ENCODE results near the gene ACVRL1. TPM values are rescaled to one million over a fixed set of nuclear protein-coding genes. Genes with fewer than 3 reads are reported as not detected.

The ACVRL1 gene
- total and polyA plus RNA-seq, 2 experiments from 2014 or later, result 1.4 to 4.6 TPM

GRCh38 chr12:51949342-51950030 lies 42.2 kb downstream of the ACVRL1 start:
- no peaks in the 10 kb centered on the region for H3K27me3 ChIP-seq
- no peak overlapping the region for H3K4me2 ChIP-seq
- no peaks in the 10 kb centered on the region for H3K36me3 ChIP-seq (replicated peaks; ENCODE audit: insufficient read depth, low read depth)
- H3K4me1 ChIP-seq (ENCODE audit: insufficient read depth), result peaks cover 12% of the 10 kb centered on the region
- no peak overlapping the region for H3K4me3 ChIP-seq
- no peak overlapping the region for H2AFZ ChIP-seq
- DNase-seq (ENCODE audit: low spot score), result no peak
- H3K79me2 ChIP-seq, result peaks cover 28% of the 10 kb centered on the region
- H3K9me3 ChIP-seq (ENCODE audit: low read depth), result no peaks in the 10 kb centered on the region
- H3K27ac ChIP-seq, result no peak overlapping the region
- whole genome bisulfite sequencing (ENCODE audit: low lambda C conversion rate, missing lambda C conversion rate), result 75% methylated on average over 6 of the region's 6 CpGs
- no peak for TF ChIP-seq EZH2phosphoT487 (IDR thresholded peaks at IDR 0.05; ENCODE audit: low read depth, severe bottlenecking, unreplicated experiment)
- no peak for TF ChIP-seq CTCF (IDR thresholded peaks at IDR 0.05; ENCODE audit: poor library complexity)
- TF ChIP-seq EZH2 (IDR thresholded peaks at IDR 0.05; ENCODE audit: borderline replicate concordance), result no peak
- no peaks in the 10 kb centered on the region for H3K9me2 ChIP-seq (replicated peaks; ENCODE audit: insufficient read depth)
- H4K20me1 ChIP-seq (ENCODE audit: insufficient read depth, poor library complexity, severe bottlenecking), result no peaks in the 10 kb centered on the region

- Histone ChIP-seq H3K27me3 (no peaks in the 10 kb centered on the region), H4K20me1 (ENCODE audit: insufficient read depth, poor library complexity, severe bottlenecking) (no peaks in the 10 kb centered on the region), H3K36me3 (replicated peaks; ENCODE audit: insufficient read depth, low read depth) (no peaks in the 10 kb centered on the region), H3K79me2 (peaks cover 40% of the 10 kb centered on the region), H3K4me1 (ENCODE audit: insufficient read depth) (peaks cover 24% of the 10 kb centered on the region), H2AFZ (peak overlapping the region; percentile 96), H3K9me2 (replicated peaks; ENCODE audit: insufficient read depth) (no peaks in the 10 kb centered on the region), H3K4me2 (peak overlapping the region; percentile 91), H3K27ac (peak overlapping the region; percentile 16), H3K4me3 (peak overlapping the region; percentile 42), H3K9me3 (ENCODE audit: low read depth) (no peaks in the 10 kb centered on the region)
- WGBS (ENCODE audit: low lambda C conversion rate, missing lambda C conversion rate), result 1% methylated on average over 5 of the region's 5 CpGs
- TF ChIP-seq EZH2phosphoT487 (IDR thresholded peaks at IDR 0.05; ENCODE audit: low read depth, severe bottlenecking, unreplicated experiment) (no peak), EZH2 (IDR thresholded peaks at IDR 0.05; ENCODE audit: borderline replicate concordance) (no peak), CTCF (IDR thresholded peaks at IDR 0.05; ENCODE audit: poor library complexity) (no peak)
- no peak for DNase-seq (ENCODE audit: low spot score)
Observed at GRCh38 chr12:51950682-51951198, 43.4 kb downstream of the ACVRL1 start.

GRCh38 chr12:51951199-51951842 lies 44.0 kb downstream of the ACVRL1 start, which contains the start of gene ACVR1B:
Gene ACVR1B, plus strand, starts transcription at chr12:51951699. Its CDS starts 45 bp downstream, at chr12:51951744.
- peaks cover 46% of the 10 kb centered on the region for H3K79me2 ChIP-seq
- H3K4me3 ChIP-seq, result peak within 1 kb of the TSS; percentile 86
- peaks cover 28% of the 10 kb centered on the region for H3K4me1 ChIP-seq (ENCODE audit: insufficient read depth)
- peak; percentile 96 for DNase-seq (ENCODE audit: low spot score)
- H3K9me3 ChIP-seq (ENCODE audit: low read depth), result no peaks in the 10 kb centered on the region
- peak within 1 kb of the TSS; percentile 91 for H3K4me2 ChIP-seq
- no peaks in the 10 kb centered on the region for H3K9me2 ChIP-seq (replicated peaks; ENCODE audit: insufficient read depth)
- H2AFZ ChIP-seq, result peak within 1 kb of the TSS; percentile 96
- H4K20me1 ChIP-seq (ENCODE audit: insufficient read depth, poor library complexity, severe bottlenecking), result no peaks in the 10 kb centered on the region
- H3K27ac ChIP-seq, result peak within 1 kb of the TSS; percentile 86
- no peaks in the 10 kb centered on the region for H3K27me3 ChIP-seq
- WGBS (ENCODE audit: low lambda C conversion rate, missing lambda C conversion rate), result 1% methylated on average over 15 of the region's 86 CpGs
- H3K36me3 ChIP-seq (replicated peaks; ENCODE audit: insufficient read depth, low read depth), result no peaks in the 10 kb centered on the region
- TF ChIP-seq CTCF (IDR thresholded peaks at IDR 0.05; ENCODE audit: poor library complexity) (no peak), EZH2phosphoT487 (IDR thresholded peaks at IDR 0.05; ENCODE audit: low read depth, severe bottlenecking, unreplicated experiment) (no peak), EZH2 (IDR thresholded peaks at IDR 0.05; ENCODE audit: borderline replicate concordance) (no peak)
